HEK293T (cell line): ENCODE data around the gene RFX3.

ENCODE experiments used
- BHLHE40 ChIP-seq: fragments of 450-650 bp; IDR thresholded peaks from 2 replicates; pipeline ENCODE4 v1.6.1; 2016; ENCODE audit warnings: mild to moderate bottlenecking, moderate library complexity, borderline replicate concordance
- ELF4 ChIP-seq: fragments of 450-650 bp; IDR thresholded peaks from 2 replicates; pipeline ENCODE4 v1.6.1; 2017; ENCODE audit warnings: antibody characterized with exemption
- FOXA1 ChIP-seq: fragments of 450-650 bp; IDR thresholded peaks from 2 replicates; pipeline ENCODE4 v1.6.1; 2016; ENCODE audit warnings: mild to moderate bottlenecking
- FOXK2 ChIP-seq: fragments of 450-650 bp; IDR thresholded peaks from 2 replicates; pipeline ENCODE4 v1.6.1; 2016; ENCODE audit warnings: mild to moderate bottlenecking
- HDGF ChIP-seq: fragments of 450-650 bp; IDR thresholded peaks from 2 replicates; pipeline ENCODE4 v1.6.1; 2017; ENCODE audit warnings: antibody characterized with exemption, borderline replicate concordance
- LEF1 ChIP-seq: fragments of 450-650 bp; IDR thresholded peaks from 2 replicates; pipeline ENCODE4 v1.6.1; 2017; ENCODE audit warnings: mild to moderate bottlenecking, borderline replicate concordance
- PKNOX1 ChIP-seq: fragments of 450-650 bp; IDR thresholded peaks from 2 replicates; pipeline ENCODE4 v1.6.1; 2016
- SP1 ChIP-seq: fragments of 450-650 bp; IDR thresholded peaks from 2 replicates; pipeline ENCODE4 v1.6.1; 2017
- SUZ12 ChIP-seq: fragments of 450-650 bp; IDR thresholded peaks from 2 replicates; pipeline ENCODE4 v1.6.1; 2016; ENCODE audit warnings: mild to moderate bottlenecking
- ZNF384 ChIP-seq: fragments of 450-650 bp; IDR thresholded peaks from 2 replicates; pipeline ENCODE4 v1.6.1; 2016

GRCh38 chr9:3361116-3361515, 164.7 kb downstream of the RFX3 start:
- TF ChIP-seq FOXK2 (no peak), HDGF (no peak), BHLHE40 (no peak), ZNF384 (no peak), ELF4 (no peak), SUZ12 (no peak), FOXA1 (no peak), SP1 (no peak), LEF1 (no peak), PKNOX1 (no peak)
